ENCODE data around the gene AP1S1. TPM values are rescaled to one million over a fixed set of nuclear protein-coding genes. Genes with fewer than 3 reads are reported as not detected.

AP1S1 gene
- total and polyA plus RNA-seq, 2 experiments from 2014 or later = 37.4 to 198 TPM

GRCh38 chr7:101164071-101164840 is 10.0 kb downstream of the AP1S1 start:
- TF ChIP-seq EZH2phosphoT487 (IDR thresholded peaks at IDR 0.05; ENCODE audit: insufficient read depth, low read depth) (no peak), EZH2 (IDR thresholded peaks at IDR 0.05; ENCODE audit: insufficient read depth, poor library complexity, severe bottlenecking) (no peak)
- Histone ChIP-seq H3K4me3 (peak overlapping the region; percentile 48), H3K9ac (no peak overlapping the region), H3K79me2 (ENCODE audit: insufficient read depth) (no peaks in the 10 kb centered on the region), H3K4me2 (ENCODE audit: unreplicated experiment) (peak overlapping the region; percentile 49), H3K9me2 (ENCODE audit: insufficient read depth) (no peaks in the 10 kb centered on the region), H3F3A (ENCODE audit: insufficient read depth) (peaks cover 13% of the 10 kb centered on the region), H3K36me3 (ENCODE audit: low read depth) (no peaks in the 10 kb centered on the region), H4K20me1 (ENCODE audit: insufficient read depth) (no peaks in the 10 kb centered on the region), H3K27me3 (replicated peaks; ENCODE audit: insufficient read depth) (0 out of 2 replicates have a peak, but pooled peaks cover 11% of the 10 kb centered on the region), H3K27ac (no peak overlapping the region), H3K9me3 (ENCODE audit: low read depth) (no peaks in the 10 kb centered on the region), H2AFZ (no peak overlapping the region), H3K4me1 (ENCODE audit: insufficient read depth) (0 out of 2 replicates have a peak, but pooled peaks cover 8% of the 10 kb centered on the region)
- peak; percentile 86 for DNase-seq
- 1 to 2% methylated on average over 64 to 69 of the region's 75 CpGs for WGBS, 2 experiments (ENCODE audit: low coverage in 1 of 2, low lambda C conversion rate in 2 of 2, missing lambda C conversion rate in 2 of 2)
- in situ Hi-C loops (cut with MboI) = no loop called here

GRCh38 chr7:101165075-101165957 is 11.0 kb downstream of the AP1S1 start, which contains the start of gene VGF:
TSS of gene VGF (minus strand) at chr7:101165569. CDS start at chr7:101164843, 726 bp downstream.
- in situ Hi-C loops (cut with MboI) = no loop called here
- Histone ChIP-seq H3K4me3 (peak within 1 kb of the TSS; percentile 58), H2AFZ (no peak within 1 kb of the TSS)

DNA sequence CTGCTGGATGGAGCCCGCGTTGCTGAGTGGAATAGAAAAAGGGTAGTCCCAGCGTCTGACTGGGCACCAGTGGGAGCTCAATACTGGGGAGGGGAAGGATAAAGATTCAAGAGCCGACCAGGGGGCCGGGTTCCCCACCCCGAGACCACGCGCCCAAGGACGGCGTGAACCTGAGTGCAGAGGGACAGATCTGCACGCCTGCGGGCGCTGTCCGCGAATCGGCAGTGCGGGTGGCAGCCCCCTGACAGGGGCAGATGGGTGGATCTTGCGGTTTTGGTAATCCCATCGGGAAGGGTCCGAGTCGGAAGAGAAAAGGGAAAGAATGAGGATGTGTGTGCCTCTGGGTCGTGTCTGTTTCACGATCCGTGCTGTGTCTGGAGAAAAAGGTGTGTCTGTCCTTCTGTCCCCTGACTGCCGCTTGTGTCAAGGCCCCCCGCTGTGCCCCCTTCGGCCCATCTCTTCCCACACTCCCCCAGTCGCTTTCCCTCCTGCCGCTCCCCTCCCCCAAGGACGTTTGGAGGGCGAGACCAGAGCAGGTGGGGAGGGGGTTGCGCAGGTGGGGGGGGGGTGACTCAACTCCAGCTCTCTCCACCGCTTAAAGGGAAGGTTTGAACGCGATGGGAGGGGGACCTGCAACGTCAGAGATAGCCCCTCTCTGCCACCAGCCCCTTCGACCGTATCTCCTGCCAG is 11.8 kb downstream of the AP1S1 start:
- Histone ChIP-seq H3K9ac (no peak overlapping the region), H3K9me3 (ENCODE audit: low read depth) (no peaks in the 10 kb centered on the region), H3K4me2 (ENCODE audit: unreplicated experiment) (peak overlapping the region; percentile 69), H3F3A (ENCODE audit: insufficient read depth) (peaks cover 13% of the 10 kb centered on the region), H2AFZ (no peak overlapping the region), H3K36me3 (ENCODE audit: low read depth) (no peaks in the 10 kb centered on the region), H3K27me3 (replicated peaks; ENCODE audit: insufficient read depth) (peaks cover 24% of the 10 kb centered on the region), H3K79me2 (ENCODE audit: insufficient read depth) (no peaks in the 10 kb centered on the region), H3K9me2 (ENCODE audit: insufficient read depth) (no peaks in the 10 kb centered on the region), H3K4me1 (ENCODE audit: insufficient read depth) (0 out of 2 replicates have a peak, but pooled peaks cover 5% of the 10 kb centered on the region), H3K27ac (no peak overlapping the region), H4K20me1 (ENCODE audit: insufficient read depth) (no peaks in the 10 kb centered on the region), H3K4me3 (peak overlapping the region; percentile 58)
- 2% methylated on average over 31 to 38 of the region's 38 CpGs for WGBS, 2 experiments (ENCODE audit: low coverage in 1 of 2, low lambda C conversion rate in 2 of 2, missing lambda C conversion rate in 2 of 2)
- in situ Hi-C loops (cut with MboI) = no loop called here
- TF ChIP-seq EZH2phosphoT487 (IDR thresholded peaks at IDR 0.05; ENCODE audit: insufficient read depth, low read depth) = no peak
- TF ChIP-seq EZH2 (IDR thresholded peaks at IDR 0.05; ENCODE audit: insufficient read depth, poor library complexity, severe bottlenecking) = peak; percentile 58
- no peak for DNase-seq

More at GRCh38 chr7:101165075-101165957, 11.0 kb downstream of the AP1S1 start, which contains the start of gene VGF:
- H3K9ac ChIP-seq = no peak within 1 kb of the TSS
- peaks cover 16% of the 10 kb centered on the region for H3K27me3 ChIP-seq (replicated peaks; ENCODE audit: insufficient read depth)
- no peak within 1 kb of the TSS for H3K27ac ChIP-seq
- peak; percentile 97 for DNase-seq
- TF ChIP-seq EZH2phosphoT487 (IDR thresholded peaks at IDR 0.05; ENCODE audit: insufficient read depth, low read depth) (no peak), EZH2 (IDR thresholded peaks at IDR 0.05; ENCODE audit: insufficient read depth, poor library complexity, severe bottlenecking) (no peak)
- no peaks in the 10 kb centered on the region for H3K79me2 ChIP-seq (ENCODE audit: insufficient read depth)
- no peaks in the 10 kb centered on the region for H3K9me2 ChIP-seq (ENCODE audit: insufficient read depth)
- H4K20me1 ChIP-seq (ENCODE audit: insufficient read depth) = no peaks in the 10 kb centered on the region
- H3F3A ChIP-seq (ENCODE audit: insufficient read depth) = peaks cover 13% of the 10 kb centered on the region
- H3K4me2 ChIP-seq (ENCODE audit: unreplicated experiment) = peak within 1 kb of the TSS; percentile 69
- H3K36me3 ChIP-seq (ENCODE audit: low read depth) = no peaks in the 10 kb centered on the region
- 3% methylated on average over 67 to 73 of the region's 74 CpGs for WGBS, 2 experiments (ENCODE audit: low coverage in 1 of 2, low lambda C conversion rate in 2 of 2, missing lambda C conversion rate in 2 of 2)
- H3K9me3 ChIP-seq (ENCODE audit: low read depth) = no peaks in the 10 kb centered on the region
- H3K4me1 ChIP-seq (ENCODE audit: insufficient read depth) = 0 out of 2 replicates have a peak, but pooled peaks cover 5% of the 10 kb centered on the region

DNA sequence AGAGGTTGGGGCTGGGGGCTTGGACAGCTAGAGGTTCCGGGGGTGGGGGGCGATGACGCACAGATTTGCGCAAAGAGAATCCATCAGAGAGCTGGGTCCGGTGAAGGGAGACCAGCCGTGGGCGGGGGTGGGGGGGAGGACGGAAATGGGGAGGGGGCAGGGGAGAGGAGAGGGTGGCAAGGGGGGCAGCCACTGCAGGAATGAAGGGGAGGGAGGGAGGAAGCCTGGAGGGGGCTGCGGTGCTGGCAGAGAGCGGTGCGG is 12.3 kb downstream of the AP1S1 start:
- no peak overlapping the region for H3K4me3 ChIP-seq
- H4K20me1 ChIP-seq (ENCODE audit: insufficient read depth) = no peaks in the 10 kb centered on the region
- H3K9me3 ChIP-seq (ENCODE audit: low read depth) = no peaks in the 10 kb centered on the region
- no peak for TF ChIP-seq EZH2phosphoT487 (IDR thresholded peaks at IDR 0.05; ENCODE audit: insufficient read depth, low read depth)
- in situ Hi-C loops (cut with MboI) = no loop called here
- no peak for DNase-seq
- peaks cover 28% of the 10 kb centered on the region for H3K27me3 ChIP-seq (replicated peaks; ENCODE audit: insufficient read depth)
- H3K27ac ChIP-seq = no peak overlapping the region
- no peak overlapping the region for H2AFZ ChIP-seq
- H3K79me2 ChIP-seq (ENCODE audit: insufficient read depth) = no peaks in the 10 kb centered on the region
- 2 to 5% methylated on average over 8 to 11 of the region's 11 CpGs for WGBS, 2 experiments (ENCODE audit: low coverage in 1 of 2, low lambda C conversion rate in 2 of 2, missing lambda C conversion rate in 2 of 2)
- H3K9me2 ChIP-seq (ENCODE audit: insufficient read depth) = no peaks in the 10 kb centered on the region
- 0 out of 2 replicates have a peak, but pooled peaks cover 5% of the 10 kb centered on the region for H3K4me1 ChIP-seq (ENCODE audit: insufficient read depth)
- no peak overlapping the region for H3K9ac ChIP-seq
- no peak overlapping the region for H3K4me2 ChIP-seq (ENCODE audit: unreplicated experiment)
- no peaks in the 10 kb centered on the region for H3K36me3 ChIP-seq (ENCODE audit: low read depth)
- peaks cover 13% of the 10 kb centered on the region; the same call in 1 of the 2 replicates for H3F3A ChIP-seq (ENCODE audit: insufficient read depth)

Data from GM23248 (cell line).